DND-41 (cell line): Measurements from ENCODE around the gene GSC2.

ENCODE experiments used
- CTCF ChIP-seq: IDR thresholded peaks from 2 replicates; pipeline ENCODE4 v1.5.1; 2012; ENCODE audit warnings: borderline replicate concordance, low read length, moderate library complexity, mild to moderate bottlenecking; ENCODE audit not compliant: poor library complexity, severe bottlenecking; ENCODE audit errors: extremely low read depth
- EZH2 ChIP-seq: IDR thresholded peaks from 3 replicates; pipeline ENCODE4 v1.6.1; 2012; ENCODE audit warnings: borderline replicate concordance, low read depth, mild to moderate bottlenecking, moderate library complexity, low read length, inconsistent platforms; ENCODE audit not compliant: severe bottlenecking

DNA sequence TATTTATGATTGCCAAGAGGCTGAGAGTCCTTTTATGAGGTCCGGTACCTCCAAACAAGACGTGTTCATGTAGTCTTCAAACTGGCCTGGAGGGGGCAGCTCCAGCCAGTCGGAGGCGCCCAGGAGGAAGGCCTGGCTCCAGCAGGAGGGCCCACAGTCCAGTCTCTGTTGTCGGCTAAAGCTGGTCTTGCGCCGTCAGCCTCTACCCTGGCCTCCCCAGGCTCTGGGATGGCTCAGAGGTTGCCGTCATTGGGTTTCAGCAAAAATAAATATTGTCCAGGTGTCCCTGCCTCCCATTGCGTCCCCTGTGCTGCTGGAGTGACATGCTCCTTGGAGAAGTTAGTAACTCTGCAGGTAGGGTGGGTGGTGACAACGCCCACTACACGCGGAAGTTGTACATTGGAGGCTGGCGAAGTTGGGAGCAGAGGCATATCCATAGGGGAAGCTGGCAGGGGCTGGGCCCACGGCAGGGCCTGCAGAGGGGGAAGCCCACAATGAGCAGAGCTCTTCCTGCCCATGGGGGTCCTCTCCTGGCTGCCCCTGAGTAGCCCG, 29.5 kb upstream of the GSC2 start:
- TF ChIP-seq EZH2 (no peak), CTCF (peak; percentile 70)
